GM18507 (cell line): ENCODE measurements around the gene PCDHGC5.

Source experiments
- DNase-seq: peaks from one replicate; pipeline ENCODE4 v3.0.0; 2011; ENCODE audit warnings: low read depth; ENCODE audit not compliant: insufficient read length; ENCODE audit errors: extremely low spot score
- FAIRE-seq: peaks from 2 replicates; lab custom pipeline; 2011; peaks lifted over from hg19 to GRCh38; lab: Jason Lieb, UNC

The PCDHGC5 gene

GRCh38 chr5:141524604-141525597 is 36.0 kb downstream of the PCDHGC5 start:
- DNase-seq: no peak

GRCh38 chr5:141525653-141526052 is 36.8 kb downstream of the PCDHGC5 start:
- DNase-seq (no peak), FAIRE-seq (no peak)

More at GRCh38 chr5:141524604-141525597, 36.0 kb downstream of the PCDHGC5 start:
- peak; percentile 94 for FAIRE-seq

- FAIRE-seq (no peak), DNase-seq (no peak)
Measured at GRCh38 chr5:141527426-141527825, 38.5 kb downstream of the PCDHGC5 start.

- DNase-seq (no peak), FAIRE-seq (no peak)
Measured at GRCh38 chr5:141528291-141528984, 39.6 kb downstream of the PCDHGC5 start.

- FAIRE-seq: no peak
Measured at GRCh38 chr5:141529002-141529401, 40.1 kb downstream of the PCDHGC5 start.

GRCh38 chr5:141529873-141530272 is 41.0 kb downstream of the PCDHGC5 start:
- FAIRE-seq (peak; percentile 49), DNase-seq (no peak)

More at GRCh38 chr5:141529002-141529401, 40.1 kb downstream of the PCDHGC5 start:
- DNase-seq: no peak

- no peak for FAIRE-seq
- no peak for DNase-seq
Measured at GRCh38 chr5:141532726-141533125, 43.8 kb downstream of the PCDHGC5 start.

GRCh38 chr5:141533897-141534296 is 45.0 kb downstream of the PCDHGC5 start:
- no peak for FAIRE-seq

GRCh38 chr5:141534492-141535213 is 45.8 kb downstream of the PCDHGC5 start:
- FAIRE-seq: no peak

More at GRCh38 chr5:141533897-141534296, 45.0 kb downstream of the PCDHGC5 start:
- DNase-seq: no peak

More at GRCh38 chr5:141534492-141535213, 45.8 kb downstream of the PCDHGC5 start:
- DNase-seq: no peak
